Umbilical cord (tissue), 2 donors: ENCODE measurements around the gene ATPAF1. TPM values are rescaled to one million over a fixed set of nuclear protein-coding genes. Genes with fewer than 3 reads are reported as not detected.
"Not testable (repeated sequence)": the region's sequence is repeated elsewhere in the genome, so short reads cannot be mapped to it uniquely, and the experiment has no call there.

Experiments used
- DNase-seq: peaks from one replicate; pipeline ENCODE4 v3.0.0-alpha.2; 2015; ENCODE audit warnings: low spot score
- total RNA-seq: library from RNA; depleted of rRNA; stranded (reverse); fragments of >200 nt; gene quantifications from one replicate; pipeline ENCODE4 v1.2.3, GENCODE V29; 2014; ENCODE audit warnings: low replicate concordance; ENCODE audit not compliant: insufficient read depth

The ATPAF1 gene
- total RNA-seq, 1 donor from 2014 or later = 28.4 TPM

DNA sequence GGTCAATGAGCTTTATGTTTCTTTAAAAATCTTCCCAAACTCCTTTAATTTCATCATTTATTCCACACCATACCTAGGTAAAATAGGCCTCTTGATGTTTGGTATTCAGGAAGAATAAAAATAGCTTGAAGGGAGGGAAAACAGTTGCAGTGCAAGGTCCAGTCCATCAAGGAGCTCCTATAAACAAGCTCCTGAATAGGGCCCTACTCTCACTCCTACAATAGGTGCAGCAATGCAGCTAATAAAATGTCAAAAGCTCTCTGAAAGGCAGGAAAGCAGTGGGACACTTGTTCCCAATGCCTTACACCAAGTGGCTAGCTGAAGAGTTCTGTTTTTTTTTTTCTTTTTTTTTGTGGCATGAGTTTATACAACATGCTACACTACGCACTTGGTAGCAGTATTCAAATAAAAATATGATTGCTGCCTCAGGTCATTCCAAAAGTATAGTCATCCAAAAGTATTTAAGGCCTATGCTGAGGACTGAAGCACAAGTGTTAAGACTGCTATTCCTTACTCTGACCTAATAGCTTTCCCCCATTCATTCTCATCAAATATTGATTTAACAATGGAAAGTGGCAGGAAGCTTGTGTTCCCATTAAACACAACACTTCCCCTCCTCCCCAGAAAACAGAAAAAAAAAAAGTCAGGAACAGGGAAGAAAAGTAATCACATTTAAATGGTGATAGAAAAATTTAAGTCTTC lies 13.3 kb upstream of the ATPAF1 start:
- DNase-seq = no peak

DNA sequence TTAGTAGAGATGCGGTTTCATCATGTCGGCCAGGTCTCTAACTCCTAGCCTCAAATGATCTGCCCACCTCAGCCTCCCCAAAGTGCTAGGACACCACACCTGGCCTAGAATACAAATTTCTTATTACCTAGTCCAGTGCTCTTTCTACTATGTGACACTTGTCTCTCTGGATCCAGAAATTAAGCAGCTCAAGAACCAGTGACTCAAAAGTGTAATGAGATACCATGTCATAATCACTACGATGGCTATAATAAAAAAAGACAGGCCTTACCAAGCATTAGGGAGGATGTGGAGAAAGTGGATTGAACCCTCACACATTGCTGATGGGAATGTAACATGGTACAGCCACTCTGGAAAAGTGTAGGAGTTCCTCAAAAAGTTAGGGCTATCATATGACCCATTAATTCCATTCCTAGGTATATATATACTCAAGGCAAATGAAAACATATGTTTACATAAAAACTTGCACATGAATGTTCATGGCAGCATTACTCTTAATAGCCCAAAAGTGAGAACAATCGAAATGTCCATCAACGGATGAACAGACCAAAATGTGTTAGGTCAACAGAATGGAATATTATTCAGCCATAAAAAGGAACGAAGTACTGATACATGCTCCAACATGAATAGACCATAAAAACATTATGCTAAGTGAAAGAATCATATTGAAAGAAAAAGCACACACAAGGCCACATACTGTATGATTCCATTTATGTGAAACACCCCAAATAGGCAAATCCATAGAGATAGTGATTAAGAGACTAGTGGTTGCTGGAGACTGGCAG lies 11.8 kb upstream of the ATPAF1 start:
- no peak for DNase-seq

GRCh38 chr1:46677339-46677738 lies 9.2 kb upstream of the ATPAF1 start:
- no peak for DNase-seq

- no peak for DNase-seq
These were observed 8.4 kb upstream of the ATPAF1 start for GRCh38 chr1:46676531-46676930.

- DNase-seq = no peak
These were observed 7.6 kb upstream of the ATPAF1 start for GRCh38 chr1:46675549-46676314.

DNA sequence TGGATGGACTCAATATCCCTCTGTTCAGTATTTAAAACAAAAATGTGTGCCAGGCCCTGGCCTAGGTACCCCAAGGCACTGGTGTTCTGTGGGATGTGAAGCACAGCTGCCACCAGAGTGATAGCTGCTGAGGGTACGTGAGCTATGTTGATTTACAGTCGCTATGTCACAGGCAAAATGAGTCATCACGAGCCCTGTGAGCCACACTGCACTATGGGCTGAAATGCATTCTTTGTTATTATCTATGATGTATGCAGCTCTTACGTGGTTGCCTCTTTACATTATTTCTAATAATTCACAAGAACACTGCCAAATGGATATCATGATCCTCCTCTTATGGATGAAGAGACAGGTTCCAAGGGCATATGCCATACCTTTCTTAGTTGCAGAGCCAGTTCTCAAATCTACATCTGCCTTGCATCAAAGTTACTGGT lies 5.6 kb upstream of the ATPAF1 start:
- DNase-seq = no peak

- no peak for DNase-seq
These were observed 4.5 kb upstream of the ATPAF1 start for GRCh38 chr1:46672696-46673095.

GRCh38 chr1:46671554-46671953 lies 3.4 kb upstream of the ATPAF1 start, which contains the start of gene TEX38:
TEX38 (plus strand) TSS chr1:46671854; CDS start chr1:46671935, 81 bp downstream.
- DNase-seq = no peak

- DNase-seq = no peak
These were observed 2.0 kb upstream of the ATPAF1 start for GRCh38 chr1:46670134-46670533.

DNA sequence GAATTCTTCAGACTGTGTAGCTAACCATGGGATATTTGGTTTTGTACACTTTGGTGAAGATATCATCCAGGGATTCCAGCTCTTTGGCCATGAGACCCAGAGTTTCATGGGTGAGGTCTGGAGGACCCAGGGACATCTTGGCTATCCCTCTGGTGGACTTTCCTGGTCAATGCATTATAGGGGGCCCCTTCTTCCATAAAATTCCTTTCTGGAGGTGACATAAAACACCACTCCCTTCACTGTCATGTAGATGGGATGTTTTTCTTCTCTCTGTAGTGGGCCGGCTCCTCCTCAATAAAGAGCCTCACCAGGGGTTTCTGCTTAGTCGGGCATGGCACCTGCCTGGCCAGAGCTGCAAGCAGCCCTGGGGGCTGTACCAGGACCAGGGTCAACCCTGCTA lies 2.2 kb downstream of the ATPAF1 start:
- DNase-seq = no peak

DNA sequence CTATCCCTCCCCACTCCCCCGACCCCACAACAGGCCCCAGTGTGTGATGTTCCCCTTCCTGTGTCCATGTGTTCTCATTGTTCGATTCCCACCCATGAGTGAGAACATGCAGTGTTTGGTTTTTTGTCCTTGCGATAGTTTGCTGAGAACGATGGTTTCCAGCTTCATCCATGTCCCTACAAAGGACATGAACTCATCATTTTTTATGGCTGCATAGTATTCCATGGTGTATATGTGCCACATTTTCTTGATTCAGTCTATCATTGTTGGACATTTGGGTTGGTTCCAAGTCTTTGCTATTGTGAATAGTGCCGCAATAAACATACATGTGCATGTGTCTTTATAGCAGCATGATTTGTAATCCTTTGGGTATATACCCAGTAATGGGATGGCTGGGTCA lies 5.2 kb downstream of the ATPAF1 start:
- DNase-seq = not testable (repeated sequence)

- DNase-seq = not testable (repeated sequence)
These were observed 8.0 kb downstream of the ATPAF1 start for GRCh38 chr1:46660116-46660515.

DNA sequence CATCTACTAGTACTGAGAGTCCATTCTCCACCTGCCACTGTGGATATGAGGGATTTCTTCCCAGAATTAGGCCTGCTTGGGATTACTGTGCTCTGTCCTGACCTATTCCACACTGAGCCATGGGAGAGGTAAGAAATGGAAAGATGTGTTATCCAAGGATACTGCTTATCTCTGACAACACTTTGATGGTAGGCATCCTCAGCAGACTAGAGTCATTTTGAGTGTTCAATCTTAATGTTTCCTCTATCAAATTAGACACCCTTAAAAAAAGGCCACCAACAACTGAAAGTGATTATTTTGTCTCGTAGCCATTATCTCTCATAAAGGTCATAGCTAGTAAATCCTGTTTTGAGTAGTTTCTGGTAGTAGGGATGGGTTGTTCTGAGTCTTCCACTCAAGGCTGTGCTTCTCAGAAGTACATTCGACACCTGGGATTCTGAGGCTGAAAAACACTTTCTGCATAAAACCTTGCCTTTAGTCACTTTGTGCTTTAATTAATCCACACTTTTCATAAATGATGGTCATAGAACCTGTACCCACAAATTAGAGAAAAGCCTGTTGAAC lies 8.8 kb downstream of the ATPAF1 start:
- DNase-seq = no peak

- no peak for DNase-seq
These were observed 10.4 kb downstream of the ATPAF1 start for GRCh38 chr1:46657775-46658174.

GRCh38 chr1:46656643-46657042 lies 11.5 kb downstream of the ATPAF1 start:
- DNase-seq = no peak

DNA sequence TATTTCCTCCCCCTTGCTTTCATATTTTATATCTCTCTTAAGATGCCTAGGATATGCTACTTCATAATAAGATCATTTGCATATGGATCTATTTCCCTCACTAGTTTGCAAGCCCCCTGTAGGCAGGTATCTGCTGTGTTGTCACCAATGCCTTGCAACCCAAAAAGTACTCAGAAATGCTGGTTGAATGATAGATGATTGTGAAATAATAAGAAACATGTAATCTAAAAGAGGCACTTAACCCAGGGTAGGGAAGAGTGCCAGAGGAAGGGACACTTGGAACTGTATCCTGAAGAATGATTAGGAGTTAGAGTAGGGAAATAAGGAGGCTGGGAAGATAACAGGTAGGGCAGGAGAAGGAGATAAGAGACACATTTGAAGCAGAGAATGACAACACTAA lies 12.3 kb downstream of the ATPAF1 start:
- no peak for DNase-seq

- DNase-seq = not testable (repeated sequence)
These were observed 13.5 kb downstream of the ATPAF1 start for GRCh38 chr1:46654698-46655097.

DNA sequence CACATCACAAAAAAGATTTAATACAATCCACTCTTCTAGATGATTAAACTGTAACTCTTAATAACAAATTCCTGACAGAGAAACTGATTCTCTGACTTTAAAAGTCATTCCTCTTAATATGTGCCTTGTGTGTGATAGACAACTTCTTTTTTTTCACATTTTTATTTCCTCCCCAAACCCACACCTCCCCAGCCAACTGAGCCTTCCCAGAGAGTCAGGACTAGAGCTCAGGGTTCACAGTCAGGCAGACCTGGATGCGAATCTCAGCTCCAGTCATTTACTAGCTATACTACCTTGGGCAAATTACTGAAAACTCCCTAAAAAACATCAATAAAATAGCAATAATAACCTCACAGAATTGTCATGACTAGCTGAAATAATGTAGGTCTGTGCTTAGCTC lies 14.2 kb downstream of the ATPAF1 start:
- no peak for DNase-seq

DNA sequence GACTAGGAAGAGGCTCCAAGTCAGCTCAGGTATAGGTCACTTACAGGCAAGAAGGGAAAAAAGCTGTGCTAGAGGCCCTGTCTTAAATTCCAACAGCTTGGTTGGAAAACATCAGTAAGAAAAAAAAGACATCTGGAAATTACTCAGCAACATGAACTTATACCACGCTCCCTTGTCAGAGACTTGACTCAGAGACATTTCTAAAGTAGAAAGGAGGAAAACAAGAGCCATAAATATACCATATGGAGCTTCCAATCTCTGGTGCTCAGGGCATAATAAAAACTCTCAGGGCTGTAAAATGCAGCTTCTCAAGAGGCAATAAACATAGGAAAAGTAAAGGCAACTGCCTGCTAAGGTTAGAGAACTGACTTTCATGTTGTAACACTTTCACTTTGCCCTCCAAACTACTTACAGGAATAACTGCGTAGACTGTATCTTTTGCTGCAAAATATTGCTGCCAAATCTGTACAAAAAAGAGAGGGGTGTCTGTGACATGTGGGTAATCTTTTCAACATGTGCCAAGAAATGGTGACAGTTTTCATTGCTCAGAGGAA lies 14.7 kb downstream of the ATPAF1 start:
- DNase-seq = peak; percentile 89

DNA sequence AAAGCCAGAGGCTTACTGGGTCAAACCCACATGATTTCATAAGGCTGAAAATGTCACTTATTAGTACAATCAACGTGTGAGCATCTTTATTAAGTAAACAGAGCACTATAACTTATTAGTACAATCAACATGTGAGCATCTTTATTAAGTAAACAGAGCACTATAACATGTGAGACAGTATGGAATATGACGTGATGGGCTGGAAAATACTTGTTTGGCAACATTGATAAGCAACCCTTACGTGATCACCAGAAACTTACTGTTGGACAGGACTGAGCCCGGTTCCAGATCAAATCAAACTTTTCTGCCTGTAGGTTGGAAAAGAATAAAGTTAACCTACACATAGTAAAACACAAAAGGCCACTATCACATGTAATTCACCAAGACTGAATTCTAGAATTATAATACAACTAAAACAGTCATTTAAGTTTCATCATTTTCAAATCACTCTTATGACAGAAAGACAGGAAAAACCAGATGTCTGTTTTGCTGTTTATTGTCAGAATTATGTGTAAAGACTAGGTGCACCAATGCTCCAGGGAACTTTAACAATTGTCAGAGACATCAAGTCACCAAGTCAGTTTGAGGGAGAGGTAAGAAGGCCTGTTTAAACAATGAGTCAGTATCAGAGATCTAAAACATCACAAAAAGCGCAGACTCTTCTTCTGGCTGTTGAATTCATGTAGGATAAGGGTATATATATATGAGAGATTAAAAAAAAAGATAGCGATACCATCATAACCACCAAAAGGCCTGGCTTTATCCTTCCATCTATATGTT lies 15.7 kb downstream of the ATPAF1 start:
- DNase-seq = no peak

GRCh38 chr1:46651152-46651551 lies 17.0 kb downstream of the ATPAF1 start:
- not testable (repeated sequence) for DNase-seq
